Caco-2 (cell line): ENCODE data around the gene ASTN2. TPM values are rescaled to one million over a fixed set of nuclear protein-coding genes. Genes with fewer than 3 reads are reported as not detected.

Source experiments
- BruUV-seq: library from RNA; stranded (reverse); fragments of 400-500 nt; replicated peaks from 2 replicates; lab custom pipeline; 2021; lab: Mats Ljungman, UMichigan
- CTCF ChIA-PET: fragments of 300-600 bp; sonication (Branson Sonifier 250); formaldehyde crosslinking; loops from one replicate; lab custom pipeline; 2022; ENCODE audit warnings: antibody characterized with exemption; lab: Charles Lee
- POLR2A ChIA-PET: fragments of 300-600 bp; sonication (Branson Sonifier 250); formaldehyde crosslinking; loops from one replicate; lab custom pipeline; 2022; ENCODE audit warnings: antibody characterized with exemption; lab: Charles Lee
- DNase-seq, 2 experiments: peaks; one replicate each; pipeline versions ENCODE4 v3.0.0 to v3.0.0-alpha.2; 2020 to 2022
- H3K27me3 ChIP-seq: replicated peaks from 2 replicates; pipeline ENCODE4 v1.6.0; 2011; ENCODE audit warnings: low read length; ENCODE audit not compliant: control insufficient read depth, insufficient read depth
- H3K36me3 ChIP-seq: 2 replicates; pipeline ENCODE4 v1.5.1; 2011; ENCODE audit warnings: low read length; ENCODE audit not compliant: control insufficient read depth, insufficient read depth
- H3K4me1 ChIP-seq: fragments of 250-450 bp; sonication (Bioruptor Pico); 2 replicates; pipeline ENCODE4 v1.5.1; 2020; ENCODE audit warnings: mild to moderate bottlenecking
- H3K4me3 ChIP-seq: 2 replicates; pipeline ENCODE4 v1.5.1; 2011; ENCODE audit warnings: low read depth, mild to moderate bottlenecking, control low read depth, low read length
- H3K9me3 ChIP-seq: fragments of 250-450 bp; sonication (Bioruptor Pico); 2 replicates; pipeline ENCODE4 v1.5.1; 2020; ENCODE audit warnings: mild to moderate bottlenecking, moderate library complexity
- H3K27ac Mint-ChIP-seq: one replicate; pipeline ENCODE4 v1.8.0; 2022; ENCODE audit warnings: mixed read lengths; ENCODE audit not compliant: unreplicated experiment
- H3K27me3 Mint-ChIP-seq: one replicate; pipeline ENCODE4 v1.8.0; 2022; ENCODE audit warnings: mixed read lengths; ENCODE audit not compliant: insufficient read depth, unreplicated experiment
- H3K36me3 Mint-ChIP-seq: one replicate; pipeline ENCODE4 v1.8.0; 2022; ENCODE audit warnings: mild to moderate bottlenecking, mixed read lengths; ENCODE audit not compliant: insufficient read depth, unreplicated experiment
- H3K4me1 Mint-ChIP-seq: one replicate; pipeline ENCODE4 v1.8.0; 2022; ENCODE audit warnings: low read depth, mixed read lengths; ENCODE audit not compliant: unreplicated experiment
- H3K4me3 Mint-ChIP-seq: one replicate; pipeline ENCODE4 v1.8.0; 2022; ENCODE audit warnings: mild to moderate bottlenecking, moderate library complexity, mixed read lengths; ENCODE audit not compliant: unreplicated experiment
- H3K9me3 Mint-ChIP-seq: one replicate; pipeline ENCODE4 v1.8.0; 2022; ENCODE audit warnings: mixed read lengths; ENCODE audit not compliant: unreplicated experiment
- CTCF ChIP-seq, 2 experiments: fragments of 200-600 bp in 1 of 2; IDR thresholded peaks; 1 replicate in 1 of 2; 2 replicates in 1 of 2; pipeline versions ENCODE4 v1.5.1 to v1.8.0; 2011 to 2022; ENCODE audit warnings: antibody characterized with exemption in 1 of 2, control low read depth in 1 of 2, inconsistent platforms in 1 of 2, low read depth in 1 of 2, low read length in 1 of 2, mild to moderate bottlenecking in 1 of 2, moderate library complexity in 1 of 2; ENCODE audit not compliant: insufficient read depth in 1 of 2, severe bottlenecking in 1 of 2, unreplicated experiment in 1 of 2
- intact Hi-C: fragments of 100-400 bp; cut with micrococcal nuclease; formaldehyde crosslinking; loops from one replicate; pipeline ENCODE4 v1.10.0; 2022; ENCODE audit not compliant: unreplicated experiment
- total RNA-seq: library from RNA; stranded (reverse); gene quantifications from 2 replicates; pipeline ENCODE4 v1.2.3, GENCODE V29; 2022

The ASTN2 gene
- total RNA-seq, 1 experiment from 2014 or later: 12.7 TPM

GRCh38 chr9:116819116-116819515 is 595.7 kb downstream of the ASTN2 start:
- POLR2A ChIA-PET: no interaction called here
- Histone ChIP-seq H3K36me3 (no peaks in the 10 kb centered on the region), H3K27me3 (no peaks in the 10 kb centered on the region), H3K4me1 (no peaks in the 10 kb centered on the region), H3K9me3 (no peaks in the 10 kb centered on the region), H3K4me3 (no peak overlapping the region)
- Mint-ChIP-seq H3K27me3 (peaks cover 12% of the 10 kb centered on the region), H3K36me3 (no peaks in the 10 kb centered on the region), H3K4me1 (no peaks in the 10 kb centered on the region), H3K4me3 (no peak overlapping the region), H3K27ac (no peak overlapping the region), H3K9me3 (no peaks in the 10 kb centered on the region)
- CTCF ChIA-PET: no interaction called here
- BruUV-seq: no TSS peak
- no peak for TF ChIP-seq CTCF (IDR thresholded peaks at IDR 0.05; ENCODE audit: insufficient read depth in 1 of 2, low read depth in 1 of 2, low read length in 1 of 2, severe bottlenecking in 1 of 2, unreplicated experiment in 1 of 2)
- no peak for DNase-seq
- intact Hi-C loops: no loop called here

DNA sequence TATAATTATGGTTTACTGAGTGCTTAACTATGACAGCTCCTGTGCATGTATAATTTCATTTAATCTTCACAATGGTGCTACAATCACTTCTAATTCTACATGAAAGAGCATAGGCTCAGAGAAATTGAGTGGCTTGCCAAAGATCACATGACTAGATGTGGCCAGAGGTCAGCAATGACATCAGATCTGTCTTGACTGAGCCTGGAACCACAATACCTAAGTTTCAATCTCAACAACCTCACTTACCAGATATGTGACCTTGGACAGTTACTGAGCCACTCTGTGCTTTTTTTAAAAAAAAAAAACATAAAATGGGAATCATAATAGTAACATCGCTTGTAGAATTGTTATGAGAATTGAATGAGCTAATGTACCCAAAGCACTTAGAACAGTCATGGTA is 597.1 kb downstream of the ASTN2 start:
- no peaks in the 10 kb centered on the region for H3K36me3 ChIP-seq
- Mint-ChIP-seq H3K27ac (no peak overlapping the region), H3K4me3 (no peak overlapping the region), H3K4me1 (no peaks in the 10 kb centered on the region), H3K36me3 (no peaks in the 10 kb centered on the region), H3K9me3 (no peaks in the 10 kb centered on the region), H3K27me3 (peaks cover 19% of the 10 kb centered on the region)
- no peaks in the 10 kb centered on the region for H3K27me3 ChIP-seq
- no peak for TF ChIP-seq CTCF (IDR thresholded peaks at IDR 0.05; ENCODE audit: insufficient read depth in 1 of 2, low read depth in 1 of 2, low read length in 1 of 2, severe bottlenecking in 1 of 2, unreplicated experiment in 1 of 2)
- intact Hi-C loops: no loop called here
- H3K4me3 ChIP-seq: no peak overlapping the region
- ChIA-PET CTCF (no interaction called here), POLR2A (no interaction called here)
- no peaks in the 10 kb centered on the region for H3K9me3 ChIP-seq
- no TSS peak for BruUV-seq
- DNase-seq: no peak
- no peaks in the 10 kb centered on the region for H3K4me1 ChIP-seq

DNA sequence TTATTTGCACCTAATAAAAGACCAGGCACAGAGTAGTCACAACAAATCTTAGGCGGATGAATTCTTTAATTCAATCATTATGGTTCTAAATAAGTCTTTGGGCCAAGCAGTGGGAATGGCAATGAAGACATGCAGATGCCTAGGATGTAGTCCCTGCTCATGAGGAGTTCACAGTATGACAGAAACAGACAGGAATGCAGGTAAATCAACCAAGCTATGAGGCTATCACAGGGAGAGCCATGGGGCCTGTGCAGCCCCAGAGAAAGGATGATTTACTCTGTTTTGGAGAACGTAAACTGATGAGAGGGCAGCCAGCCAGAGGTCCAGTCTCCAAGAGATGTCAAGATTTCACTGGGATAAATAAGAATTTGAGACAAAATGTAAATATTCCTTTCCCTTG is 598.4 kb downstream of the ASTN2 start:
- no peak overlapping the region for H3K27ac Mint-ChIP-seq
- Histone ChIP-seq H3K4me1 (no peaks in the 10 kb centered on the region), H3K36me3 (no peaks in the 10 kb centered on the region), H3K27me3 (no peaks in the 10 kb centered on the region), H3K4me3 (no peak overlapping the region), H3K9me3 (no peaks in the 10 kb centered on the region)
- DNase-seq: no peak
- POLR2A ChIA-PET: no interaction called here
- intact Hi-C loops: no loop called here
- no TSS peak for BruUV-seq
- no peak overlapping the region for H3K4me3 Mint-ChIP-seq
- H3K36me3 Mint-ChIP-seq: no peaks in the 10 kb centered on the region
- TF ChIP-seq CTCF (IDR thresholded peaks at IDR 0.05; ENCODE audit: insufficient read depth in 1 of 2, low read depth in 1 of 2, low read length in 1 of 2, severe bottlenecking in 1 of 2, unreplicated experiment in 1 of 2): no peak
- H3K27me3 Mint-ChIP-seq: peaks cover 24% of the 10 kb centered on the region
- H3K9me3 Mint-ChIP-seq: no peaks in the 10 kb centered on the region
- CTCF ChIA-PET: no interaction called here
- no peaks in the 10 kb centered on the region for H3K4me1 Mint-ChIP-seq
